ENCODE measurements around the gene GUCY1A2.

GUCY1A2 gene

DNA sequence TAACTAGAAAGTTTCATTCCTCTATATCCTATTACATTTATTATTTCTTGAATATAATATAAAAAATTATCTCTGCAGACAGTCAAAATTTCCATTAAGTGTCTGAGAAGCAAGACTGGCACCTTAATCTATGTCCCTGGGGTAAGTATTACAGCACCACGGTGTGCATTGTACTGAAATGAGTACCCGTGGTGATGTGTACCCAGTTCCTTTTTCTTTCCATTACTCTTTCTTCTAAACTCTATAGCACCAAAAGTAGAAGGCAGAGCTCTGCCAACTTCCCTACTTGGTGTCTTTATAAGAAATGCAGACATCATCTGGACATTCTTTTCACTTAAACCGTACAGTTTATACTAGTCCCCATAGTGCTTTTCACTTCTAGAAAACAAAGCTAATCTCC, 161.7 kb downstream of the GUCY1A2 start:
- Histone ChIP-seq H3K4me3 (ENCODE audit: low read length in 2 of 2) (no peak overlapping the region), H3K36me3 (replicated peaks in 1 of 2; ENCODE audit: control insufficient read depth in 2 of 2, insufficient read depth in 2 of 2, low read length in 2 of 2) (no peaks in the 10 kb centered on the region), H3K27ac (replicated peaks; ENCODE audit: low read length) (no peak overlapping the region), H3K18ac (ENCODE audit: low read length) (no peak overlapping the region), H3K23ac (ENCODE audit: low read depth, low read length, poor library complexity) (no peak overlapping the region), H3K27me3 (ENCODE audit: control insufficient read depth in 3 of 3, insufficient read depth in 3 of 3, low read depth in 1 of 3, low read length in 3 of 3) (no peaks in the 10 kb centered on the region), H4K91ac (ENCODE audit: low read depth, low read length, poor library complexity) (no peak overlapping the region), H3K4me2 (ENCODE audit: insufficient read depth, low read length, poor library complexity, severe bottlenecking) (no peak overlapping the region), H2AFZ (ENCODE audit: low read length) (no peak overlapping the region), H3K9me3 (replicated peaks in 1 of 2; ENCODE audit: control insufficient read depth in 2 of 2, insufficient read depth in 1 of 2, low read depth in 1 of 2, low read length in 2 of 2) (peaks cover 2 to 6% of the 10 kb centered on the region in 2 donors), H4K8ac (ENCODE audit: low read depth, low read length) (no peak overlapping the region), H2BK5ac (ENCODE audit: low read length) (no peak overlapping the region), H2BK15ac (ENCODE audit: low read length) (no peak overlapping the region), H2AK5ac (ENCODE audit: low read depth, low read length) (no peak overlapping the region), H3K4me1 (ENCODE audit: control insufficient read depth in 2 of 2, insufficient read depth in 1 of 2, low read depth in 1 of 2, low read length in 2 of 2) (no peaks in the 10 kb centered on the region), H3K4ac (ENCODE audit: low read length) (no peak overlapping the region), H3K14ac (ENCODE audit: low read length) (no peak overlapping the region), H2BK120ac (ENCODE audit: low read depth, low read length) (no peak overlapping the region), H3K9ac (ENCODE audit: low read depth, low read length, poor library complexity) (no peak overlapping the region), H2BK12ac (ENCODE audit: low read length) (no peak overlapping the region), H3K79me1 (ENCODE audit: low read depth, low read length) (no peaks in the 10 kb centered on the region)
- no peak for DNase-seq (ENCODE audit: low spot score)
- WGBS, 2 donors (ENCODE audit: extremely low coverage in 2 of 2, insufficient read length in 2 of 2, insufficient replicate concordance in 1 of 2): no CpG with 5 or more reads among the region's 3 CpGs

GRCh38 chr11:106854429-106854828, 163.8 kb downstream of the GUCY1A2 start:
- H3K27me3 ChIP-seq (ENCODE audit: control insufficient read depth in 3 of 3, insufficient read depth in 3 of 3, low read depth in 1 of 3, low read length in 3 of 3): no peaks in the 10 kb centered on the region
- no peaks in the 10 kb centered on the region for H3K36me3 ChIP-seq (replicated peaks in 1 of 2; ENCODE audit: control insufficient read depth in 2 of 2, insufficient read depth in 2 of 2, low read length in 2 of 2)
- no peak overlapping the region for H3K27ac ChIP-seq (replicated peaks; ENCODE audit: low read length)
- H3K18ac ChIP-seq (ENCODE audit: low read length): no peak overlapping the region
- H4K91ac ChIP-seq (ENCODE audit: low read depth, low read length, poor library complexity): no peak overlapping the region
- no peak overlapping the region for H2BK5ac ChIP-seq (ENCODE audit: low read length)
- no peak overlapping the region for H4K8ac ChIP-seq (ENCODE audit: low read depth, low read length)
- H3K4me2 ChIP-seq (ENCODE audit: insufficient read depth, low read length, poor library complexity, severe bottlenecking): no peak overlapping the region
- no peak overlapping the region for H3K14ac ChIP-seq (ENCODE audit: low read length)
- DNase-seq (ENCODE audit: low spot score): no peak
- H2AK5ac ChIP-seq (ENCODE audit: low read depth, low read length): no peak overlapping the region
- no peak overlapping the region for H2BK120ac ChIP-seq (ENCODE audit: low read depth, low read length)
- no peaks in the 10 kb centered on the region for H3K4me1 ChIP-seq (ENCODE audit: control insufficient read depth in 2 of 2, insufficient read depth in 1 of 2, low read depth in 1 of 2, low read length in 2 of 2)
- H3K9ac ChIP-seq (ENCODE audit: low read depth, low read length, poor library complexity): no peak overlapping the region
- H3K79me1 ChIP-seq (ENCODE audit: low read depth, low read length): no peaks in the 10 kb centered on the region
- H3K4ac ChIP-seq (ENCODE audit: low read length): no peak overlapping the region
- no peak overlapping the region for H2BK12ac ChIP-seq (ENCODE audit: low read length)
- H2AFZ ChIP-seq (ENCODE audit: low read length): no peak overlapping the region
- H3K9me3 ChIP-seq (replicated peaks in 1 of 2; ENCODE audit: control insufficient read depth in 2 of 2, insufficient read depth in 1 of 2, low read depth in 1 of 2, low read length in 2 of 2): peaks cover 2 to 6% of the 10 kb centered on the region in 2 donors
- H2BK15ac ChIP-seq (ENCODE audit: low read length): no peak overlapping the region
- H3K4me3 ChIP-seq (ENCODE audit: low read length in 2 of 2): no peak overlapping the region
- WGBS, 2 donors (ENCODE audit: extremely low coverage in 2 of 2, insufficient read length in 2 of 2, insufficient replicate concordance in 1 of 2): no CpG with 5 or more reads among the region's 7 CpGs
- no peak overlapping the region for H3K23ac ChIP-seq (ENCODE audit: low read depth, low read length, poor library complexity)

DNA sequence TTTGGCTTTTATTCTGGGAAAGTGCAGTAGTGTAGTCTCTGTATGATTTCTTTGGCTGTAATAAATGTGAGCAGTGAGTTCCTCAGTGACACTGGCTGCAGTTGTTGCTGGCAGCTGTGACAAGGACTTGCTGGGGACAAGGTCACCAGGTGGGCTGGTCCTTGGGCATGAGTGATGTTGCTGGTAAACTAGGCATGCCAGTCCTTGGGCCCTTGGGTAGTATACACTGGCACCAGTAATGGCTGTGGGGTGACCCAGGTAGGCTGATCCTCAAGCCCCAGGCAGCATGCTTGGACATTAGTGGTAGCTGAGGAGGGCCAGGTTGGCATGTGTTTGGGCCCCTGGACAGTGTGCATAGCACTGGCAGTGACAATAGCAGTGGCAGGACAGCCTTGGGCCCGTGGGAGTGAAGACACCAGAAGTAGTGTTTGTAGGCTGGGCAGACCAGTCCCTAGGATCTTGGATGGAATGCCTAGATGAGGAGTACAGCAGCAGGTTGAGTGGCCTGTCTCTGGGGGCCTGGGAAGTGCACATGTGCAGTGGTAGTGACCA, 164.3 kb downstream of the GUCY1A2 start:
- Histone ChIP-seq H3K4me1 (ENCODE audit: control insufficient read depth in 2 of 2, insufficient read depth in 1 of 2, low read depth in 1 of 2, low read length in 2 of 2) (no peaks in the 10 kb centered on the region), H3K23ac (ENCODE audit: low read depth, low read length, poor library complexity) (no peak overlapping the region), H3K14ac (ENCODE audit: low read length) (no peak overlapping the region), H3K9ac (ENCODE audit: low read depth, low read length, poor library complexity) (no peak overlapping the region), H2BK120ac (ENCODE audit: low read depth, low read length) (no peak overlapping the region), H2BK15ac (ENCODE audit: low read length) (no peak overlapping the region), H3K4ac (ENCODE audit: low read length) (no peak overlapping the region), H3K9me3 (replicated peaks in 1 of 2; ENCODE audit: control insufficient read depth in 2 of 2, insufficient read depth in 1 of 2, low read depth in 1 of 2, low read length in 2 of 2) (peaks cover 2 to 6% of the 10 kb centered on the region in 2 donors), H3K4me2 (ENCODE audit: insufficient read depth, low read length, poor library complexity, severe bottlenecking) (no peak overlapping the region), H3K36me3 (replicated peaks in 1 of 2; ENCODE audit: control insufficient read depth in 2 of 2, insufficient read depth in 2 of 2, low read length in 2 of 2) (no peaks in the 10 kb centered on the region), H2BK5ac (ENCODE audit: low read length) (no peak overlapping the region), H3K4me3 (ENCODE audit: low read length in 2 of 2) (peak overlapping the region in 1 of 2 donors; percentile 64), H3K27ac (replicated peaks; ENCODE audit: low read length) (no peak overlapping the region), H4K91ac (ENCODE audit: low read depth, low read length, poor library complexity) (no peak overlapping the region), H3K27me3 (ENCODE audit: control insufficient read depth in 3 of 3, insufficient read depth in 3 of 3, low read depth in 1 of 3, low read length in 3 of 3) (no peaks in the 10 kb centered on the region), H2BK12ac (ENCODE audit: low read length) (no peak overlapping the region), H2AFZ (ENCODE audit: low read length) (no peak overlapping the region), H3K79me1 (ENCODE audit: low read depth, low read length) (no peaks in the 10 kb centered on the region), H4K8ac (ENCODE audit: low read depth, low read length) (no peak overlapping the region), H2AK5ac (ENCODE audit: low read depth, low read length) (no peak overlapping the region), H3K18ac (ENCODE audit: low read length) (no peak overlapping the region)
- DNase-seq (ENCODE audit: low spot score): no peak
- no CpG with 5 or more reads among the region's 1 CpG for WGBS, 2 donors (ENCODE audit: extremely low coverage in 2 of 2, insufficient read length in 2 of 2, insufficient replicate concordance in 1 of 2)

GRCh38 chr11:106852779-106853178, 165.5 kb downstream of the GUCY1A2 start:
- H4K91ac ChIP-seq (ENCODE audit: low read depth, low read length, poor library complexity): no peak overlapping the region
- H3K9ac ChIP-seq (ENCODE audit: low read depth, low read length, poor library complexity): no peak overlapping the region
- no peak overlapping the region for H3K14ac ChIP-seq (ENCODE audit: low read length)
- H3K9me3 ChIP-seq (replicated peaks in 1 of 2; ENCODE audit: control insufficient read depth in 2 of 2, insufficient read depth in 1 of 2, low read depth in 1 of 2, low read length in 2 of 2): peaks cover 2 to 6% of the 10 kb centered on the region in 2 donors
- no peak for DNase-seq (ENCODE audit: low spot score)
- no peak overlapping the region for H3K4me3 ChIP-seq (ENCODE audit: low read length in 2 of 2)
- no peak overlapping the region for H4K8ac ChIP-seq (ENCODE audit: low read depth, low read length)
- no peak overlapping the region for H3K4ac ChIP-seq (ENCODE audit: low read length)
- H3K23ac ChIP-seq (ENCODE audit: low read depth, low read length, poor library complexity): no peak overlapping the region
- no peak overlapping the region for H2BK120ac ChIP-seq (ENCODE audit: low read depth, low read length)
- no peaks in the 10 kb centered on the region for H3K4me1 ChIP-seq (ENCODE audit: control insufficient read depth in 2 of 2, insufficient read depth in 1 of 2, low read depth in 1 of 2, low read length in 2 of 2)
- H2BK15ac ChIP-seq (ENCODE audit: low read length): no peak overlapping the region
- H2BK12ac ChIP-seq (ENCODE audit: low read length): no peak overlapping the region
- no peak overlapping the region for H2AFZ ChIP-seq (ENCODE audit: low read length)
- no peak overlapping the region for H3K4me2 ChIP-seq (ENCODE audit: insufficient read depth, low read length, poor library complexity, severe bottlenecking)
- no peaks in the 10 kb centered on the region for H3K27me3 ChIP-seq (ENCODE audit: control insufficient read depth in 3 of 3, insufficient read depth in 3 of 3, low read depth in 1 of 3, low read length in 3 of 3)
- no peak overlapping the region for H3K18ac ChIP-seq (ENCODE audit: low read length)
- no peaks in the 10 kb centered on the region for H3K36me3 ChIP-seq (replicated peaks in 1 of 2; ENCODE audit: control insufficient read depth in 2 of 2, insufficient read depth in 2 of 2, low read length in 2 of 2)
- no peaks in the 10 kb centered on the region for H3K79me1 ChIP-seq (ENCODE audit: low read depth, low read length)
- H2BK5ac ChIP-seq (ENCODE audit: low read length): no peak overlapping the region
- H2AK5ac ChIP-seq (ENCODE audit: low read depth, low read length): no peak overlapping the region
- no peak overlapping the region for H3K27ac ChIP-seq (replicated peaks; ENCODE audit: low read length)
